ENCODE measurements around the gene MDH2. TPM values are rescaled to one million over a fixed set of nuclear protein-coding genes. Genes with fewer than 3 reads are reported as not detected.

Gene MDH2
- total and polyA plus RNA-seq, 10 of the 15 experiments (the other 5 are each of a cell fraction or from before 2014, with no cell fraction given) = 106 to 530 (median 202) TPM

- no peak for TF ChIP-seq POLR2AphosphoS5 (IDR thresholded peaks at IDR 0.05; ENCODE audit: low read length)
- TF ChIP-seq FOXM1 (IDR thresholded peaks at IDR 0.05; ENCODE audit: low read depth, low read length) = peak; percentile 54; the same call in 1 of the 2 replicates
- peak; percentile 22; the same call in 1 of the 2 replicates for TF ChIP-seq DPF2 (IDR thresholded peaks at IDR 0.05)
- TF ChIP-seq POU2F2 (IDR thresholded peaks at IDR 0.05; ENCODE audit: borderline replicate concordance, low read depth, low read length) = 0 out of 3 replicates have a peak, but pooled peaks have one; percentile 28
- no peak for TF ChIP-seq MTA2 (IDR thresholded peaks at IDR 0.05; ENCODE audit: low read depth)
- peak; percentile 37; the same call in 1 of the 2 replicates for TF ChIP-seq MLLT1 (IDR thresholded peaks at IDR 0.05)
- peak; percentile 74 for TF ChIP-seq SMARCA5 (IDR thresholded peaks at IDR 0.05)
- peak; percentile 36; the same call in 1 of the 2 replicates for TF ChIP-seq EED (IDR thresholded peaks at IDR 0.05; ENCODE audit: low read depth)
- 0 out of 2 replicates have a peak, but pooled peaks have one; percentile 35 for TF ChIP-seq NR2F1 (conservative IDR thresholded peaks at IDR 0.05)
- 0 out of 2 replicates have a peak, but pooled peaks have one; percentile 59 for TF ChIP-seq ZNF207 (IDR thresholded peaks at IDR 0.05; ENCODE audit: borderline replicate concordance)
- TF ChIP-seq IKZF2 (IDR thresholded peaks at IDR 0.05) = no peak; a peak in 1 of 4 replicates
- peak; percentile 45 for TF ChIP-seq RELA (IDR thresholded peaks at IDR 0.05; ENCODE audit: borderline replicate concordance, partially characterized antibody)
- TF ChIP-seq SP1 (IDR thresholded peaks at IDR 0.05; ENCODE audit: low read depth, low read length) = peak; percentile 23
- 0 out of 2 replicates have a peak, but pooled peaks have one; percentile 40 for TF ChIP-seq TCF12 (IDR thresholded peaks at IDR 0.05; ENCODE audit: low read depth, low read length)
- peak; percentile 31 for TF ChIP-seq CBFB (IDR thresholded peaks at IDR 0.05; ENCODE audit: low read depth)
These were observed 27.7 kb upstream of the MDH2 start (continued) for GRCh38 chr7:76020031-76020714.
